Skeletal muscle cell (primary cell): ENCODE data around the gene TASOR2.

Source experiments
- DNase-seq: peaks from one replicate; pipeline ENCODE4 v3.0.0-alpha.2; 2010; ENCODE audit warnings: low read depth
- H3K4me3 ChIP-seq: 2 replicates; pipeline ENCODE4 v1.5.1; 2011; ENCODE audit warnings: low read depth, mild to moderate bottlenecking, control low read depth, low read length, moderate library complexity

The TASOR2 gene, protein sequence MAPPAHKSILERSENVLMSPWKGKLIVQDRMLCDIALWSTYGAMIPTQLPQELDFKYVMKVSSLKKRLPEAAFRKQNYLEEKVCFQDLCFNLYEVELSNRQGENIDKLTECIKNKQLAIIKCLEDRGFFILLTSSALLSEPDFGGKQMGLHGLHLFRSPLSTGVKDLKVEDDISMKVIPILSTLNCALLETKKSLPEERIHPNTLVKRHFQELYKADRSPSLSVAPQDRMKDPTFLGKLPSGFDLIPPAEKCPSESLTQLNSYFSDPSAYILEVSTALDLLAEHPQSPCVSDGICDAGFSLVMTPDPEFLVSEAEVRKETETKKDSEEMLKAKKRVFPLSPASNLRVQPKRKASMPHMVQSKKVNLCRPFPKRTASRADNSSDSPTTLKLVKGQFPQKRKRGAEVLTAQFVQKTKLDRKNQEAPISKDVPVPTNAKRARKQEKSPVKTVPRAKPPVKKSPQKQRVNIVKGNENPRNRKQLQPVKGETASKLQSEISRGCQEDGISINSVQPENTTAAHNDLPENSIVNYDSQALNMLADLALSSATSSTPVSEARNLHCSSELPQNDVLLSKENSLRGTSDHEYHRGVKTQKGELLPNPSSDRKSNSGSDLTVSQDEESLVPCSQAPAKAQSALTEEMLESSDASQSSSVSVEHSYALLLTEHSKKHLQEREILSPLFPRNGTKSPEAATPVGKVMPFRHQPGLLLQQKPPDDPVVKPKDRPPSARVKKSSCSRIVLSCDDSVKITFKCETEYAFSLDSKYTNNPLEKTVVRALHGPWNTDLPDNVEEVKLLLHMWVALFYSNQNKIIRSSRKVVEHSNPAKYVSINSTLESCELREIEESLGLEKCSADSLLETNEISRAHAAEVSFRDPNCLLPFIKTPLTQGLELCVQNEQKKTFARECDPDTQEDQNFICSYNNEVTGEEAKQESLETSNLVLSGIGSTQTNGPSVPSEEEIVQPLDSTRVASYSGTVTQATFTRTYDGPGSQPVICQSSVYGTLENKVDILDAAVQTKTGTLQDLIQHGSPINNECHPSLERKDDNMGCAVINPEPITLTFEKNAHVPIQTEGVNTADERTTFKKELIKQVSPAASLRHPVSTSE (N-terminal part only)

DNA sequence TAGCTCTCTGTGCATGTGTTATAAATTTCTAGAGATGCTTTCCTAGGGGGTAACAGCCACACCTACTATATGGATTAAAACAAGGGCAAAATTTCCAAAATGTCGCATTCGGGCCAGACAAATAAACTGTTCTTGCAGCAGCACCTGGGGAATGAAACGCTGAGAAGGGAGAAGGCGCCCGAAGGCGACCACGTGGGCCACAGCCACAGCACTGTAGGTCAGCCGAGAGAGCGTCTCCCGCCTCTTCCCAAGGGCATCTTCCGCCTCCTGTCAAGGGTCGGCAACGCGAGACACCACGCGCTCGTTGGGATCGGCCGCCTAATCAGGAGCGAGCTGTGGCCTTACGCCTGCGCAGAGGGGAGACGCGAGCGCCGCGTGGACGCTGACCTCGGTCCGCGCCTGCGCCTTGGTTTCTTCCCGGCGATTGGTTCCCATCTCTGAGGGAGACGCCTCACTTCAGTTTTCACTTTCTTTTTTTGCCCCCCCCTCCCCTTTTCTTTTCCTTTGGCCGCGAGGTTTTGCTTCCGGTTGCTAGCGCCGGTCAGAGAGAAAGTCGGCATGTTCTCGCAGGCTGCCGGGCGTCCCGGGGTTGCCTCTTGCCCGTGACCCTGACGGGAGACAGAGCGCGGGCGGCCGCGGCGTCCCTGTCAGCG, at the start of gene TASOR2:
Gene TASOR2 (plus strand): TSS at position 521 of the 653 bp plus-strand sequence. CDS start 35,805 bp downstream, outside the sequence.
- DNase-seq, result peak; percentile 91
- peak within 1 kb of the TSS; percentile 79 for H3K4me3 ChIP-seq

DNA sequence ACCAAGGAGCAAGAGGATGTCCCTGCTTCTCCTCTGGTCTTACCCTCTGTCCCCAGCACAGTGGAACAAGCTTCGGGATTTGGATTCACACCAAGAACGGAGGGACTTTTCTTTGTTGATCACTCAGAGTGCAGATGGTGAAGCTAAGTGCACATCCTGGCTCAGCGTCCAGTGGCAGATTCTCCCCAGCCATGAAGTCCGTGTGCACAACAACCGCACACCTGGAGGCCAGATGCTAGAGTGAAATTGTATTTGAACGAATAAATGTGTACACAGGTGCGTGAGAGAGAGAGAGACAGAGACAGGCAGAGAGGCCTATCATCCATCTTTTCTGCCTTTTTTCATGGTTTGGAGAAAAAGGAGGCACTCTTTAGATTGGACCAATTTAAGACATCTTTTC, 49.7 kb upstream of the TASOR2 start:
- DNase-seq, result no peak
- H3K4me3 ChIP-seq, result no peak overlapping the region

- DNase-seq, result no peak
These were observed 46.1 kb upstream of the TASOR2 start for GRCh38 chr10:5638494-5638893.

GRCh38 chr10:5639066-5639465, 45.6 kb upstream of the TASOR2 start:
- H3K4me3 ChIP-seq, result no peak overlapping the region
- no peak for DNase-seq

More at GRCh38 chr10:5638494-5638893, 46.1 kb upstream of the TASOR2 start:
- no peak overlapping the region for H3K4me3 ChIP-seq

GRCh38 chr10:5640036-5640435, 44.6 kb upstream of the TASOR2 start:
- DNase-seq, result no peak
- no peak overlapping the region for H3K4me3 ChIP-seq

GRCh38 chr10:5640501-5640900, 44.1 kb upstream of the TASOR2 start:
- H3K4me3 ChIP-seq, result no peak overlapping the region

DNA sequence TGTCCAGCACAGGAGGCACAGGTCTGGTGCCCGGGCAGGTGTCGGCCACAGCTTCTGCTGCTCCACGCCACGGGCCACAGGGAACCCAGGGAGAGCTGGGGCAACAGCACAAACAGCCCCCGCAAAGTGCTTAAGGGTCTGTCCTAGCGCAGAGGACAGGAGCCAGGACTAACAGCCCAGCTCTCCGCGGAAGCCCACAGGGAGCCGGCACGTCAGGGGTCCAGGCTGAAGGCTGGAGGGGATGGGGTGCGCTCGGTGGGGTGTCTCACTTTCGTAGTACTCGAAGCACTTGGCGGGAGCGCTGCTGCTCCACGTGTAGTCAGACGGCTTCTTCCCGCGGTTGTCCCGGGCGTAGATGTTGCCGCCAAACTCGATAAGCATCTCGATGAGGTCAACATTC, 43.1 kb upstream of the TASOR2 start:
- DNase-seq, result no peak
- no peak overlapping the region for H3K4me3 ChIP-seq

More at GRCh38 chr10:5640501-5640900, 44.1 kb upstream of the TASOR2 start:
- DNase-seq, result no peak

DNA sequence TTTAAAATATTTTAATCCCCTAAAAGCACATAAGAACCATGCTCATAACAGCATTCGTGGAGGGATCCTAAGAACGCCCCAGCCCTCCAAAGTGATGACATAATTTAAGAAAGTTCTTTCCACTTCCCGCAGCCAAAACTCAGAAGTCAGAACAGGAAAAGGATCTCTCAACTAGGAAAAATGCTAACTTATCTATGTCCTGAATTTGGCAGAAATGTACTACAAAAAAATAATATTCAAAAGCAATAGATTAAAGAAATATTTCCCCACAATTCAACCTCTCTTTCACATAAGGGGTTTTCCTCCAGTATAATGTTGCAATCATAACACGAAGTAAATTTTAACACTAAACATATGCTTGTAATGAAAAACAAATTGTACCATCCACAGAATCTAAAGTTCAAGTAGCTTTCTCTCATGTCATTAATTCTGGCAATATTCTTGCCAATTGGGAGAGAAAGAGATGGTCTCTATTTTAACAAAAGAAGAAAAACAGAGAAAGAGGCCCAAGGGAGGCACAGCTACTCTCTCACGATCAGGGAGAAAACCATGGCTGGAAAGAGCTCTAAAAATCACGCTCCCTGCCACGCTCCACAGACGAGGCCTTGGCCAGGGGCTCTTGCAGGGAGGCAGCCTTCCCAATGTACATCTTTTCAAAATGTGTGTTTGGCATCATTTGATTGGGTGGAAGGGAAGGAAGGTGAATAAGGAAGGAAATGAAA, 41.1 kb upstream of the TASOR2 start:
- no peak for DNase-seq
- no peak overlapping the region for H3K4me3 ChIP-seq

GRCh38 chr10:5644930-5645329, 39.7 kb upstream of the TASOR2 start:
- DNase-seq, result no peak
- no peak overlapping the region for H3K4me3 ChIP-seq

DNA sequence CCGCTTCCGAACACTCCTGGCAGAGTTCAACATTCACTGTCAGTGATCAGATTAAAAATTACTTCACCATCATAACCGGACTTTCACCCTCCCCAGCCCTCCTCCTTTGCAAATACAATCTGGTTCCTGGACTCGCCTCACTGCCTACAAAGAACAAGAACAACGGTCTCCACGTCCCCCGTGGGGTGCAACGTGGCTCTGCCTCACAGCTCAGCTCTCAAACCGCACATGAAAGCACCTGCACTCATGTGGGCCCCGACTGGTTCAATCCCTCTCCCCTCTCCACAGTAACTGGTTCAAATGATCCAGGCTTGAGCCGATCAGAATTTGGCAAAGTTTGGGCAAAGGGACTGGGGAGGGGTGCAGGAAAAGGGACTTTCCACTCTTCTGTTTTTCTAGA, 39.3 kb upstream of the TASOR2 start:
- H3K4me3 ChIP-seq, result no peak overlapping the region
- DNase-seq, result no peak

DNA sequence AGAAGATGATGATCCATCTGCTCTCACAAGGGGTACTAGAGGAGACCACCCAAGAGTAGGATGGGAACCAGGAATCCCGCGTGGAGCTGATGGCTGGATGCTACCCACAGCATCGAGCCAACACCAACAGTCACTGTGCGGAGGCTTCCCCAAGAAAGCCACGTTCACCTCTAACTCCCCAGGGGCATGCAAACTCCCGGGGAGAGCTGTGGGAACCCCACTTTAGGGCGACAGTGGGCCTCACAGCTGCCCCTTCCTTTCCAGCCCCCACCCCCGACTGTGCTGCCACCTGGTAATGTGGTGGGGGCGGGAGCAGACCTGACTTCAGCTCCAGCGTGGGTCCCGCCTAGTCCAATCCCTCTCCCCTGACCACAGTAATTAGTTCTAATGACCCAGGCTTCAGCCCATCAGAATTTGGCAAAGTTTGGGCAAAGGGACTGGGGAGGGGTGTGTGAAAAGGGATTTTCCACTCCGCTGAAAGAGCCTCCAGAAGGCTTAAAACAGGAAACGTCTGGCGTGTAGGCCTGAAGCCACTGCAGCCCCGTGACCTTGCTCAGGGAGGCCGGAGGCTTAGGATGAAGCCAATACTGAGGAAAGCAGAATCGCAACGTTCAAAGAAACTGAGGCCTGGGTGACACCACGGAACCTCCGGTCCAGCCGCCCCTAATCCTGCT, 38.6 kb upstream of the TASOR2 start:
- no peak overlapping the region for H3K4me3 ChIP-seq
- no peak for DNase-seq

GRCh38 chr10:5647507-5648240, 37.0 kb upstream of the TASOR2 start:
- no peak overlapping the region for H3K4me3 ChIP-seq
- DNase-seq, result no peak

- no peak for DNase-seq
- no peak overlapping the region for H3K4me3 ChIP-seq
These were observed 35.9 kb upstream of the TASOR2 start for GRCh38 chr10:5648494-5649457.

- no peak overlapping the region for H3K4me3 ChIP-seq
- no peak for DNase-seq
These were observed 34.9 kb upstream of the TASOR2 start for GRCh38 chr10:5649746-5650145.

DNA sequence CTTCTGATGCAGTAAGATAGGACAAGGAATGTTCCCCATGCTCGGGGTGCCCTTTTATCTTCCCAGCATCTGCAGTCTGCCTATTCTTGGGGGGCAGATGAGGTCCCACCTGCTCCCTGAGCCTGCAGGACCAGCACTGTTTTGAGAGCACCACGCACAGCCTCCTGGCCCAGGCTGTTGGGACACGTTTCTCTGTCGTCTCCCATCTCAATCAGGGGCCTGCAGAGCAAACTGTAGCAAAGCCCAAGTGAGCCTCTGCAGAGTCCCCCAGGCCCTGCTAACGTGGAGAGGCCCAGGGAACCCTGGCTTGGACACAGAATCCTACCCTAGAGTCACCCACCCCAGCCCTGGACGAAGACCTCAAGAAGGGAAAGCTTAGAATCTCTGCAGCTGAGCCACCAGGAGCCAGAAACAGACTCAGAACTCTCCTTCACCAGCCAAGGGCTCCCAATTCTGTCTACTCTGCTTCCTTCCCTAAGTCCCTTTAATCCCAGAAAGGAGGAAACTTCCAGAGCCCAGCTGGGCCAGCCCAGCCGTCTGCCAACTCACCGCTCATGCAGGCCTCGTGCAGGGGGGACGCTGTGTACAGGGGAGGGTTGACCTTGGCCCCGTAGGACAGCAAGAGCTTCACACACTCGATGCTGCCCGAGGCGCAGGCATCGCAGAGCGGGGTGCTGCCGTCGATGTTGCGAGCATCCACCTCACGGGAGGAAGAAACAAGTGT, 33.8 kb upstream of the TASOR2 start:
- no peak overlapping the region for H3K4me3 ChIP-seq
- no peak for DNase-seq

DNA sequence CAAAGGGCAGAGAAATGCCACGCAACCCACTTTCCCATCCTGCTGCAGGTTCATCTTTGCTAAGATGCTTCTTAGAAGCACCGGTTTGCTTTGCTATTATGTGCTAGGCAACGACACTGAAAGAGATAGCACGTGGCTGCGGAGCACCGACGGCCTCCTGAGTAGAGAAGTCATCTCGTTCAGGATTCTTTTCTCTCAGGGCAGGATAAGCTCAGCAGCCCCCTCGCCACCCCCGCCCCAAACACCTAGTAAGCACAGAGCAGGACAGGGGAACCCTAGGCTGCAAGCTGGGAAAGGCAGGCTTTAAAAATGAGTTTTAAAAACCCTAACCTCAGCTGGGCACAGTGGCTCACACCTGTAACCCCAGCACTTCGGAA, 33.3 kb upstream of the TASOR2 start:
- no peak for DNase-seq
- no peak overlapping the region for H3K4me3 ChIP-seq
